WTC11 (cell line): ENCODE data around the gene USF3. TPM values are rescaled to one million over a fixed set of nuclear protein-coding genes. Genes with fewer than 3 reads are reported as not detected.

ENCODE experiments used
- ATAC-seq: fragments of 200-7000 bp; cut with Tn5 transposase; 2 replicates; pipeline ENCODE4 v1.10.0; 2021; ENCODE audit warnings: mild to moderate bottlenecking, moderate library complexity
- CTCF ChIA-PET: fragments of 300-600 bp; sonication (Branson Sonifier 250); formaldehyde crosslinking; loops from one replicate; lab custom pipeline; 2021; ENCODE audit warnings: antibody characterized with exemption; lab: Charles Lee
- POLR2A ChIA-PET: fragments of 350-600 bp; sonication (Branson Sonifier 250); formaldehyde crosslinking; loops from one replicate; lab custom pipeline; 2021; ENCODE audit warnings: antibody characterized with exemption; lab: Charles Lee
- DNase-seq: peaks from one replicate; pipeline ENCODE4 v3.0.0; 2021; ENCODE audit warnings: low spot score
- H3K27ac Mint-ChIP-seq: 2 replicates; pipeline ENCODE4 v1.8.0; 2021; ENCODE audit warnings: mixed read lengths
- H3K27me3 Mint-ChIP-seq: 2 replicates; pipeline ENCODE4 v1.8.0; 2021; ENCODE audit warnings: low read depth, mild to moderate bottlenecking, moderate library complexity, mixed read lengths
- H3K36me3 Mint-ChIP-seq: 2 replicates; pipeline ENCODE4 v1.8.0; 2021; ENCODE audit warnings: mixed read lengths
- H3K4me1 Mint-ChIP-seq: 2 replicates; pipeline ENCODE4 v1.8.0; 2022; ENCODE audit warnings: mixed read lengths
- H3K4me3 Mint-ChIP-seq: 2 replicates; pipeline ENCODE4 v1.8.0; 2021; ENCODE audit warnings: mild to moderate bottlenecking, moderate library complexity, mixed read lengths
- H3K9me3 Mint-ChIP-seq: 2 replicates; pipeline ENCODE4 v1.8.0; 2021; ENCODE audit warnings: mixed read lengths
- AFF4 ChIP-seq: sonication (generic); formaldehyde crosslinking; IDR thresholded peaks from 2 replicates; pipeline ENCODE4 v1.8.1; 2023; ENCODE audit warnings: mild to moderate bottlenecking, missing genetic modification reagents, borderline replicate concordance
- CREB1 ChIP-seq: sonication (generic); formaldehyde crosslinking; IDR thresholded peaks from 2 replicates; pipeline ENCODE4 v1.8.0; 2023; ENCODE audit warnings: mild to moderate bottlenecking, missing genetic modification reagents
- ELF4 ChIP-seq: sonication (generic); formaldehyde crosslinking; IDR thresholded peaks from 2 replicates; pipeline ENCODE4 v1.8.1; 2022; ENCODE audit warnings: low read depth, mild to moderate bottlenecking, moderate library complexity, missing genetic modification reagents
- FOXP1 ChIP-seq: sonication (generic); formaldehyde crosslinking; IDR thresholded peaks from 2 replicates; pipeline ENCODE4 v1.8.0; 2022; ENCODE audit warnings: missing genetic modification reagents, mild to moderate bottlenecking, moderate library complexity, borderline replicate concordance
- HMGA2 ChIP-seq: fragments of 250-450 bp; sonication (Bioruptor Pico); IDR thresholded peaks from 2 replicates; pipeline ENCODE4 v1.4.0; 2021; ENCODE audit warnings: mild to moderate bottlenecking, moderate library complexity
- IRF1 ChIP-seq: sonication (generic); formaldehyde crosslinking; IDR thresholded peaks from 2 replicates; pipeline ENCODE4 v1.8.0; 2023; ENCODE audit warnings: missing genetic modification reagents
- JUN ChIP-seq: sonication (generic); formaldehyde crosslinking; IDR thresholded peaks from 2 replicates; pipeline ENCODE4 v1.8.0; 2023; ENCODE audit warnings: mild to moderate bottlenecking, missing genetic modification reagents
- MAX ChIP-seq: sonication (generic); formaldehyde crosslinking; IDR thresholded peaks from 2 replicates; pipeline ENCODE4 v1.8.0; 2022; ENCODE audit warnings: mild to moderate bottlenecking, missing genetic modification reagents
- NFYB ChIP-seq: sonication (generic); formaldehyde crosslinking; conservative IDR thresholded peaks from 2 replicates; pipeline ENCODE4 v1.8.0; 2022; ENCODE audit warnings: low read depth, missing genetic modification reagents
- PRDM15 ChIP-seq: sonication (generic); formaldehyde crosslinking; IDR thresholded peaks from 2 replicates; pipeline ENCODE4 v1.8.0; 2022; ENCODE audit warnings: missing genetic modification reagents
- USF2 ChIP-seq: sonication (generic); formaldehyde crosslinking; IDR thresholded peaks from 2 replicates; pipeline ENCODE4 v1.8.1; 2023; ENCODE audit warnings: mild to moderate bottlenecking, missing genetic modification reagents, moderate library complexity
- ZSCAN18 ChIP-seq: fragments of 250-450 bp; sonication (Bioruptor Pico); IDR thresholded peaks from 2 replicates; pipeline ENCODE4 v2.1.2; 2022; ENCODE audit warnings: mild to moderate bottlenecking, moderate library complexity
- total RNA-seq: library from RNA; stranded (reverse); gene quantifications from 3 replicates; pipeline ENCODE4 v1.2.3, GENCODE V29; 2021
- TF ChIP-seq, protein P1 (sequence below): sonication (generic); formaldehyde crosslinking; IDR thresholded peaks from 2 replicates; pipeline ENCODE4 v1.8.0; 2023; ENCODE audit warnings: mild to moderate bottlenecking, missing genetic modification reagents
- TF ChIP-seq, protein P2 (sequence below): sonication (generic); formaldehyde crosslinking; IDR thresholded peaks from 2 replicates; pipeline ENCODE4 v1.8.1; 2022; ENCODE audit warnings: low read depth, mild to moderate bottlenecking, moderate library complexity, missing genetic modification reagents, borderline replicate concordance
- TF ChIP-seq, protein P3 (sequence below): fragments of 250-450 bp; sonication (Bioruptor Pico); IDR thresholded peaks from 2 replicates; pipeline ENCODE4 v1.9.0; 2021; ENCODE audit warnings: moderate library complexity, mild to moderate bottlenecking, inconsistent platforms, borderline replicate concordance
- TF ChIP-seq, protein P4 (sequence below): sonication (generic); formaldehyde crosslinking; conservative IDR thresholded peaks from 2 replicates; pipeline ENCODE4 v1.8.1; 2023; ENCODE audit warnings: mild to moderate bottlenecking, low read depth, missing genetic modification reagents, moderate library complexity

Gene USF3
- total RNA-seq, 1 experiment from 2014 or later = 16.4 TPM

GRCh38 chr3:113676261-113676660 is 20.2 kb downstream of the USF3 start (continued):
- TF ChIP-seq, protein P1, sequence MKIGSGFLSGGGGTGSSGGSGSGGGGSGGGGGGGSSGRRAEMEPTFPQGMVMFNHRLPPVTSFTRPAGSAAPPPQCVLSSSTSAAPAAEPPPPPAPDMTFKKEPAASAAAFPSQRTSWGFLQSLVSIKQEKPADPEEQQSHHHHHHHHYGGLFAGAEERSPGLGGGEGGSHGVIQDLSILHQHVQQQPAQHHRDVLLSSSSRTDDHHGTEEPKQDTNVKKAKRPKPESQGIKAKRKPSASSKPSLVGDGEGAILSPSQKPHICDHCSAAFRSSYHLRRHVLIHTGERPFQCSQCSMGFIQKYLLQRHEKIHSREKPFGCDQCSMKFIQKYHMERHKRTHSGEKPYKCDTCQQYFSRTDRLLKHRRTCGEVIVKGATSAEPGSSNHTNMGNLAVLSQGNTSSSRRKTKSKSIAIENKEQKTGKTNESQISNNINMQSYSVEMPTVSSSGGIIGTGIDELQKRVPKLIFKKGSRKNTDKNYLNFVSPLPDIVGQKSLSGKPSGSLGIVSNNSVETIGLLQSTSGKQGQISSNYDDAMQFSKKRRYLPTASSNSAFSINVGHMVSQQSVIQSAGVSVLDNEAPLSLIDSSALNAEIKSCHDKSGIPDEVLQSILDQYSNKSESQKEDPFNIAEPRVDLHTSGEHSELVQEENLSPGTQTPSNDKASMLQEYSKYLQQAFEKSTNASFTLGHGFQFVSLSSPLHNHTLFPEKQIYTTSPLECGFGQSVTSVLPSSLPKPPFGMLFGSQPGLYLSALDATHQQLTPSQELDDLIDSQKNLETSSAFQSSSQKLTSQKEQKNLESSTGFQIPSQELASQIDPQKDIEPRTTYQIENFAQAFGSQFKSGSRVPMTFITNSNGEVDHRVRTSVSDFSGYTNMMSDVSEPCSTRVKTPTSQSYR (CRISPR knock-in tag) = no peak
- no peak for TF ChIP-seq AFF4 (CRISPR knock-in tag)
- no peak for TF ChIP-seq HMGA2
- TF ChIP-seq, protein P2, sequence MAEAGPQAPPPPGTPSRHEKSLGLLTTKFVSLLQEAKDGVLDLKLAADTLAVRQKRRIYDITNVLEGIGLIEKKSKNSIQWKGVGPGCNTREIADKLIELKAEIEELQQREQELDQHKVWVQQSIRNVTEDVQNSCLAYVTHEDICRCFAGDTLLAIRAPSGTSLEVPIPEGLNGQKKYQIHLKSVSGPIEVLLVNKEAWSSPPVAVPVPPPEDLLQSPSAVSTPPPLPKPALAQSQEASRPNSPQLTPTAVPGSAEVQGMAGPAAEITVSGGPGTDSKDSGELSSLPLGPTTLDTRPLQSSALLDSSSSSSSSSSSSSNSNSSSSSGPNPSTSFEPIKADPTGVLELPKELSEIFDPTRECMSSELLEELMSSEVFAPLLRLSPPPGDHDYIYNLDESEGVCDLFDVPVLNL (CRISPR knock-in tag) = no peak
- TF ChIP-seq IRF1 (CRISPR knock-in tag) = no peak
- TF ChIP-seq, protein P3, sequence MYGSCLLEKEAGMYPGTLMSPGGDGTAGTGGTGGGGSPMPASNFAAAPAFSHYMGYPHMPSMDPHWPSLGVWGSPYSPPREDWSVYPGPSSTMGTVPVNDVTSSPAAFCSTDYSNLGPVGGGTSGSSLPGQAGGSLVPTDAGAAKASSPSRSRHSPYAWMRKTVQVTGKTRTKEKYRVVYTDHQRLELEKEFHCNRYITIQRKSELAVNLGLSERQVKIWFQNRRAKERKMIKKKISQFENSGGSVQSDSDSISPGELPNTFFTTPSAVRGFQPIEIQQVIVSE (CRISPR knock-in tag) = no peak
- no peak for TF ChIP-seq MAX (CRISPR knock-in tag)
- TF ChIP-seq ELF4 (CRISPR knock-in tag) = no peak
- no peak for TF ChIP-seq USF2 (CRISPR knock-in tag)

DNA sequence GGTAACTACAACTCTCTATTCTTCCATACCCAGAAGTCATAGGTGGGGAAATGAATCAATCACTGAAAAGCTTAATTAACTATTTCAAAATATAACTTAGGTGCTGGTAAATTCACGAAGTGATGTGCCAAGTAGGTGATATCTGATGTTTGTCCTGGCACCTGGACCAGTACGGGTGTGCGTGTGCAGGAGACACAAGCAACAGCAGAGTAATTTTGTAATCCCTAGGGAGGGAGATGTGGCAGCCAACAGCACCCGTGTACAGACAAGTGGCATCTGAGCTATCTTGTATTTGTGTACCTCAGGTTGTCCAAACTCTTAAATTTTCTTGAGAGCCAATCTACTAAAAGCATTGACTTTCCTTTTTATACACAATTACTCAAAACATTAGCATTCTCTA is 22.8 kb downstream of the USF3 start:
- H3K36me3 Mint-ChIP-seq = peaks cover 9% of the 10 kb centered on the region
- H3K27me3 Mint-ChIP-seq = no peaks in the 10 kb centered on the region
- H3K27ac Mint-ChIP-seq = no peak overlapping the region
- H3K4me3 Mint-ChIP-seq = no peak overlapping the region
- ATAC-seq (no peak), DNase-seq (no peak)
- ChIA-PET POLR2A (interaction anchor here (0.6 kb wide), 1 partner anchor 214 kb away, joined by 6 read pairs; no protein-coding TSS in a partner anchor), CTCF (no interaction called here)
- peaks cover 15% of the 10 kb centered on the region for H3K4me1 Mint-ChIP-seq
- peaks cover 6% of the 10 kb centered on the region for H3K9me3 Mint-ChIP-seq
- TF ChIP-seq FOXP1 (CRISPR knock-in tag) (no peak), ZSCAN18 (CRISPR knock-in tag) (no peak), NFYB (CRISPR knock-in tag) (no peak), CREB1 (no peak), JUN (CRISPR knock-in tag) (no peak), PRDM15 (CRISPR knock-in tag) (no peak)
- TF ChIP-seq, protein P4, sequence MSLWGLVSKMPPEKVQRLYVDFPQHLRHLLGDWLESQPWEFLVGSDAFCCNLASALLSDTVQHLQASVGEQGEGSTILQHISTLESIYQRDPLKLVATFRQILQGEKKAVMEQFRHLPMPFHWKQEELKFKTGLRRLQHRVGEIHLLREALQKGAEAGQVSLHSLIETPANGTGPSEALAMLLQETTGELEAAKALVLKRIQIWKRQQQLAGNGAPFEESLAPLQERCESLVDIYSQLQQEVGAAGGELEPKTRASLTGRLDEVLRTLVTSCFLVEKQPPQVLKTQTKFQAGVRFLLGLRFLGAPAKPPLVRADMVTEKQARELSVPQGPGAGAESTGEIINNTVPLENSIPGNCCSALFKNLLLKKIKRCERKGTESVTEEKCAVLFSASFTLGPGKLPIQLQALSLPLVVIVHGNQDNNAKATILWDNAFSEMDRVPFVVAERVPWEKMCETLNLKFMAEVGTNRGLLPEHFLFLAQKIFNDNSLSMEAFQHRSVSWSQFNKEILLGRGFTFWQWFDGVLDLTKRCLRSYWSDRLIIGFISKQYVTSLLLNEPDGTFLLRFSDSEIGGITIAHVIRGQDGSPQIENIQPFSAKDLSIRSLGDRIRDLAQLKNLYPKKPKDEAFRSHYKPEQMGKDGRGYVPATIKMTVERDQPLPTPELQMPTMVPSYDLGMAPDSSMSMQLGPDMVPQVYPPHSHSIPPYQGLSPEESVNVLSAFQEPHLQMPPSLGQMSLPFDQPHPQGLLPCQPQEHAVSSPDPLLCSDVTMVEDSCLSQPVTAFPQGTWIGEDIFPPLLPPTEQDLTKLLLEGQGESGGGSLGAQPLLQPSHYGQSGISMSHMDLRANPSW = no peak
